Nephron progenitor cell (in vitro differentiated cells): ENCODE data around the gene TRUB2.

ENCODE experiments used
- DNase-seq: peaks from one replicate; pipeline ENCODE4 v3.0.0; 2021
- H3K27ac Mint-ChIP-seq: 2 replicates; pipeline ENCODE4 v1.8.0; 2021; ENCODE audit warnings: mild to moderate bottlenecking, moderate library complexity, mixed read lengths
- H3K27me3 Mint-ChIP-seq: 2 replicates; pipeline ENCODE4 v1.8.0; 2021; ENCODE audit warnings: mild to moderate bottlenecking, low read depth, mixed read lengths; ENCODE audit not compliant: poor library complexity
- H3K36me3 Mint-ChIP-seq: 2 replicates; pipeline ENCODE4 v1.8.0; 2021; ENCODE audit warnings: low read depth, mixed read lengths
- H3K4me1 Mint-ChIP-seq: 2 replicates; pipeline ENCODE4 v1.8.0; 2021; ENCODE audit warnings: mixed read lengths
- H3K4me3 Mint-ChIP-seq: 2 replicates; pipeline ENCODE4 v1.8.0; 2021; ENCODE audit warnings: mild to moderate bottlenecking, moderate library complexity, mixed read lengths
- H3K9me3 Mint-ChIP-seq: 2 replicates; pipeline ENCODE4 v1.8.0; 2021; ENCODE audit warnings: mild to moderate bottlenecking, moderate library complexity, mixed read lengths
- TF ChIP-seq, protein P1 (sequence below): fragments of 200-600 bp; sonication (generic); IDR thresholded peaks from 2 replicates; pipeline ENCODE4 v1.5.0; 2021; ENCODE audit warnings: antibody characterized with exemption

TRUB2 gene

DNA sequence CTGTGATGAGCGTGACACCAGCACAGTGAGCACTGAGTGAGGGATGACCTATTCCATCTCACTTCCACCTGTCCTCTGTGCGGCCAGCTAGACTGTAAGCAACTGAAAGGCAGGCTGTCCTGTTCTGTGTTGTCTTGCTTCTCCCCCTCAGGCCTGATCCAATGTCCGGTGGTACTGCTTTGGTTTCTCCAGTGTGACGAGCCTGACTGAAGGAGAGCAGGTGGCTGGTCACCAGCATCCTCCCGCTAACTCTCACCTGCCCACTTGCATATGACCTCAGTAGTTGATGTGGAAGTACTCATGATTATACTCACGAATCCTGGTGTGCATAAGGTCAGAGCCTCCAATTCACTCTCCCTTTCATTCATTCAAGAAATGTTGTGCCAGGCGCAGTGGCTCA, 15.7 kb upstream of the TRUB2 start:
- Mint-ChIP-seq H3K27me3 (peaks cover 6% of the 10 kb centered on the region), H3K9me3 (no peaks in the 10 kb centered on the region), H3K36me3 (peaks cover 6% of the 10 kb centered on the region), H3K27ac (no peak overlapping the region), H3K4me1 (peaks cover 26% of the 10 kb centered on the region), H3K4me3 (no peak overlapping the region)
- TF ChIP-seq, protein P1, sequence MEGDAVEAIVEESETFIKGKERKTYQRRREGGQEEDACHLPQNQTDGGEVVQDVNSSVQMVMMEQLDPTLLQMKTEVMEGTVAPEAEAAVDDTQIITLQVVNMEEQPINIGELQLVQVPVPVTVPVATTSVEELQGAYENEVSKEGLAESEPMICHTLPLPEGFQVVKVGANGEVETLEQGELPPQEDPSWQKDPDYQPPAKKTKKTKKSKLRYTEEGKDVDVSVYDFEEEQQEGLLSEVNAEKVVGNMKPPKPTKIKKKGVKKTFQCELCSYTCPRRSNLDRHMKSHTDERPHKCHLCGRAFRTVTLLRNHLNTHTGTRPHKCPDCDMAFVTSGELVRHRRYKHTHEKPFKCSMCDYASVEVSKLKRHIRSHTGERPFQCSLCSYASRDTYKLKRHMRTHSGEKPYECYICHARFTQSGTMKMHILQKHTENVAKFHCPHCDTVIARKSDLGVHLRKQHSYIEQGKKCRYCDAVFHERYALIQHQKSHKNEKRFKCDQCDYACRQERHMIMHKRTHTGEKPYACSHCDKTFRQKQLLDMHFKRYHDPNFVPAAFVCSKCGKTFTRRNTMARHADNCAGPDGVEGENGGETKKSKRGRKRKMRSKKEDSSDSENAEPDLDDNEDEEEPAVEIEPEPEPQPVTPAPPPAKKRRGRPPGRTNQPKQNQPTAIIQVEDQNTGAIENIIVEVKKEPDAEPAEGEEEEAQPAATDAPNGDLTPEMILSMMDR, result no peak
- no peak for DNase-seq

DNA sequence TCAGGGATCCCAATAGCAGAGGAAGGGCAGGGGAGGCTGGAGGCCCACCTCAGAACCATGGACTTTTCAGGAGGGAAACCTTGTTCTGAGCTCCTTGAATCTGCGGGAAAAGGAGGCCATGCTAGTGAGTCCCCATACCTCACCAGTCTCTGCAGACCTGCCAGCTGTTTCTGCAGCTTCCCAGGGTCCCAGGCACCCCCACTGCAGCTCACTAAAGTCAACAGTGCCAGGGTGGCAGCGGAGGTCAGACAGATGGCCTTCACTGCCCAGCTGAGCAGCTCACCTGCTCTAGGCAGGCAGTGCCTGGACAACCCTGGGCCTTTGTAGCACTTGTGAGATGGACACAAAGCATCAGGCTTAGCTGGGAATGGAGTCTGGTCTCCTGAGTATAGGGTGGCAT, 13.7 kb upstream of the TRUB2 start:
- Mint-ChIP-seq H3K9me3 (no peaks in the 10 kb centered on the region), H3K4me3 (no peak overlapping the region), H3K36me3 (peaks cover 15% of the 10 kb centered on the region), H3K27ac (no peak overlapping the region), H3K27me3 (peaks cover 6% of the 10 kb centered on the region), H3K4me1 (peaks cover 24% of the 10 kb centered on the region)
- DNase-seq, result no peak
- TF ChIP-seq, protein P1, result no peak

DNA sequence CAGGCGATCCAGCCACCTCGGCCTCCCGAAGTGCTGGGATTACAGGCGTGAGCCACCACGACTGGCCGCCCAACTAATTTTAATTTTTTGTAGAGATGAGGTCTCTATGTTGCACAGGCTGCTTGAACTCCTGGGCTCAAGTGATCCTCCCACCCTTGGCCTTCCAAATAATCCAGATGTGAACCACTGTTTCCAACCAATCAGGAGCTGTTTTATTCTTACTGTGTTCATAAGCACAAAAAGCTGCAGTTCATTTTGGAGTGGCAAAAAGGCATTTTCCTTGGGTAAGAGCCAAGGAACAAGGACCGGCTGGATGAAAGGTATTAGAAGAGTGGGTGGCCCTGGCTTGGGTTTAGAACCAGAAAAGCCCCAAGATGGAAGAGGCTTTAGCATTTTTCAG, 12.9 kb upstream of the TRUB2 start:
- no peak overlapping the region for H3K27ac Mint-ChIP-seq
- H3K36me3 Mint-ChIP-seq, result peaks cover 15% of the 10 kb centered on the region
- H3K4me1 Mint-ChIP-seq, result peaks cover 24% of the 10 kb centered on the region
- no peak for DNase-seq
- TF ChIP-seq, protein P1, result no peak
- no peaks in the 10 kb centered on the region for H3K9me3 Mint-ChIP-seq
- H3K27me3 Mint-ChIP-seq, result peaks cover 6% of the 10 kb centered on the region
- no peak overlapping the region for H3K4me3 Mint-ChIP-seq

DNA sequence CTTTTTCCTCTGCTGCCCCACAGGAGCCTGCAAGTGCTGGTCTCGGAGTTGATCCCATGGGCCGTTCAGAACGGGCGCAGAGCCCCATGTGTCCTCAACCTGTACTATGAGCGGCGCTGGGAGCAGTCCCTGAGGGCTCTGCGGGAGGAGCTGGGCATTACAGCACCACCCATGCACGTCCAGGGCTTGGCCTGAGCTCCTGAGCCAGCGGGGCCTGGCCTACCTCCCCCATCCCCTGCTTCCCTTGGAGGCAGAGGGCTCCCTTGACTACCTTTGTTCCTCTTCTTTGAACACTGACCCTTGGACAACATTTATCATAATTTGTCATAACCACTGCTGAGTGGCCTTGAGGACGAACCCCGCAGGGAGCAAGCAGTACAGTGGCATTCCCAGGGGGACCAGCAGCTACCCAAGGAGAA, 11.2 kb upstream of the TRUB2 start:
- TF ChIP-seq, protein P1, result no peak
- Mint-ChIP-seq H3K4me1 (peaks cover 17% of the 10 kb centered on the region), H3K36me3 (peaks cover 22% of the 10 kb centered on the region), H3K9me3 (no peaks in the 10 kb centered on the region), H3K27me3 (peaks cover 3% of the 10 kb centered on the region), H3K4me3 (no peak overlapping the region), H3K27ac (peak overlapping the region; percentile 92)
- peak; percentile 27 for DNase-seq

DNA sequence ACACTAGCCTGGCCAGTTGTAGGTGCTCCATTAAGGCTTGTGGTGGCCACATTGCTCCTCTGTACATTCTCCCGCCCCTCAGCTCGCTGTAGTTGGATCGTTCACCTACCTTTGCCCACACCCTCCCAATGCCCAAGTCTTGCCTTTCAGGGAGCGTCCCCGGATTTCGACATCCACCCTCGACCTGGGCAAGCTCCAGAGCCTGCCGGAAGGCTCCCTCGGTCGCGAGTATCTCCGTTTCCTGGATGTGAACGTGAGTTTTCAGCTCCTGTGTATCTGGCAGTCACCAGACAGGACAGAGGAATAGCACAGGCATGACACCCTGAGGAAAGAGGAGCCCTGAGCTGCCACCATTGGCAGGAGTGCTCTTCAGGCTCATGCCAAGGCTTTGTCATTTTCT, 3.4 kb upstream of the TRUB2 start:
- Mint-ChIP-seq H3K4me1 (peaks cover 19% of the 10 kb centered on the region), H3K36me3 (peaks cover 20% of the 10 kb centered on the region), H3K4me3 (peak overlapping the region; percentile 32), H3K27me3 (peaks cover 4% of the 10 kb centered on the region), H3K27ac (no peak overlapping the region), H3K9me3 (no peaks in the 10 kb centered on the region)
- DNase-seq, result no peak
- TF ChIP-seq, protein P1, result no peak

DNA sequence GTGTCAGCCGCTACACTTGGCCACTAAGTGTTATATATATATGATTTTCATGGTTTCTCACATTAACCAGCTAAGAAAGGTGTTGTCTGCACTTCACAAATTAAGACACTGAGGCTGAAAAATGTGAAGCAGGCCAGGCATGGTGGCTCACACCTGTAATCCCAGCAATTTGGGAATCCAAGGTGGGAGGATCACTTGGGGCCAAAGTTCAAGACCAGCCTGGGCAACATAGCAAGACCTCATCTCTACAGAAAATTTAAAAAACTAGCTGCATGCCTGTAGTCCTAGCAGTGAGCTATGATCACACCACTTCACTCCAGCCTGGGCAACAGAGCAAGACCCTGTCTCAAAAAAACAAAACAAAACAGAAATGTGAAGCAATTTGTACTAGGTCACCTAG, 2.2 kb upstream of the TRUB2 start:
- TF ChIP-seq, protein P1, result no peak
- DNase-seq, result no peak
- peak overlapping the region; percentile 78 for H3K27ac Mint-ChIP-seq
- H3K27me3 Mint-ChIP-seq, result peaks cover 4% of the 10 kb centered on the region
- no peaks in the 10 kb centered on the region for H3K9me3 Mint-ChIP-seq
- peaks cover 17% of the 10 kb centered on the region for H3K36me3 Mint-ChIP-seq
- peaks cover 19% of the 10 kb centered on the region for H3K4me1 Mint-ChIP-seq
- peak overlapping the region; percentile 97 for H3K4me3 Mint-ChIP-seq
